Neural cell (in vitro differentiated cells): ENCODE measurements around the gene TSPAN18.

Source experiments
- EZH2 ChIP-seq: fragments of 200-600, 300-800 bp; shearing (Covaris generic), sonication (generic); IDR thresholded peaks from 2 replicates; pipeline ENCODE4 v1.6.1; 2014; ENCODE audit warnings: antibody characterized with exemption, low read length, borderline replicate concordance, mild to moderate bottlenecking; ENCODE audit not compliant: insufficient read depth, poor library complexity, severe bottlenecking
- POLR2AphosphoS5 ChIP-seq: IDR thresholded peaks from 2 replicates; pipeline ENCODE4 v1.6.1; 2012
- RAD21 ChIP-seq: fragments of 450-650 bp; conservative IDR thresholded peaks from 2 replicates; pipeline ENCODE4 v1.6.1; 2014; ENCODE audit warnings: antibody characterized with exemption, mild to moderate bottlenecking, moderate library complexity
- REST ChIP-seq: IDR thresholded peaks from 2 replicates; pipeline ENCODE4 v1.6.1; 2012; ENCODE audit warnings: borderline replicate concordance
- TF ChIP-seq, protein P1 (sequence below): fragments of 450-650 bp; IDR thresholded peaks from 2 replicates; pipeline ENCODE4 v1.5.1; 2014; ENCODE audit warnings: antibody characterized with exemption, mild to moderate bottlenecking, moderate library complexity; ENCODE audit not compliant: poor library complexity, severe bottlenecking

DNA sequence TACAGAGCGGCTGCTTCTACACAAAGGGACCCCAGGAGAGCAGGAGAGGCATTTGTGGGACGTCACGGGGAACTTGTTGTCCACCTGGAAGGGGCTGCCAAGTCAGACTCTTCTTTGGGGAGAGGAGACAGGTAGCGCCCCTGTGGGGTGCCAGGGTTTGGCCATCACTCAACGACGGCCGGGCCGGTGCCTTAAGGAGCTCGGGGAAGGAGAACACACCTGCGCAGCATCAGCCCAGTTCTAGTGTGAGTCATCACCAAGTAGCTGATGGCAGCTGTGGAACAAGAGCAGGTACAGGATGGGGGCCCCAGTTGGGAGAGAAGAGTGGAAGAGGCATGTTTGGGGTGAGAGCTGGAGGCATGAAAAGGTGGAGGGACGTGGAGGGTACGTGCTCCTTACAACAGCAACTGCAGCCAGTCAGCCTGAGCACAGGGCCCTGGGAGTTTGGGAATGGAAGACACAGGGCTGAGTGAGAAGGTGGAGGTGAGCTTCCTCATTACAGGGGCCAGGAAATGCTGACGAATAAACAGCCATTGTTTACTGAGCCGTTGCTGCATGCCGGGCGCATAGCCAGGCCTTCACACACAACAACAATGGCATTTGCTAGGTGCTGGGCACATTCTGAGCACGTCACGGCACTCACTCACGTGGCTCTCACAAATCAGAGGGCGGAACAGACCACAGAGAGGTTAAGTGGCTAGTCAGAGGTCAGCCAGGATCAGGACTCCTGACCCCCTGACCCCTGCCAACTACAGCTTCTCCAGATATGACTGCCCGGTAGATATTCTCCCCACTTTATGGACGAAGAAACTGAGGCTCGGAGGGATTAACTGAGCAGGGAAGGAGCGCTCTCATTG is 253.0 kb downstream of the TSPAN18 start:
- TF ChIP-seq, protein P1, sequence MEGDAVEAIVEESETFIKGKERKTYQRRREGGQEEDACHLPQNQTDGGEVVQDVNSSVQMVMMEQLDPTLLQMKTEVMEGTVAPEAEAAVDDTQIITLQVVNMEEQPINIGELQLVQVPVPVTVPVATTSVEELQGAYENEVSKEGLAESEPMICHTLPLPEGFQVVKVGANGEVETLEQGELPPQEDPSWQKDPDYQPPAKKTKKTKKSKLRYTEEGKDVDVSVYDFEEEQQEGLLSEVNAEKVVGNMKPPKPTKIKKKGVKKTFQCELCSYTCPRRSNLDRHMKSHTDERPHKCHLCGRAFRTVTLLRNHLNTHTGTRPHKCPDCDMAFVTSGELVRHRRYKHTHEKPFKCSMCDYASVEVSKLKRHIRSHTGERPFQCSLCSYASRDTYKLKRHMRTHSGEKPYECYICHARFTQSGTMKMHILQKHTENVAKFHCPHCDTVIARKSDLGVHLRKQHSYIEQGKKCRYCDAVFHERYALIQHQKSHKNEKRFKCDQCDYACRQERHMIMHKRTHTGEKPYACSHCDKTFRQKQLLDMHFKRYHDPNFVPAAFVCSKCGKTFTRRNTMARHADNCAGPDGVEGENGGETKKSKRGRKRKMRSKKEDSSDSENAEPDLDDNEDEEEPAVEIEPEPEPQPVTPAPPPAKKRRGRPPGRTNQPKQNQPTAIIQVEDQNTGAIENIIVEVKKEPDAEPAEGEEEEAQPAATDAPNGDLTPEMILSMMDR: no peak
- TF ChIP-seq REST (no peak), EZH2 (no peak), POLR2AphosphoS5 (no peak), RAD21 (no peak)
